Fibroblast of lung (primary cell): Measurements from ENCODE around the gene PRX. TPM values are rescaled to one million over a fixed set of nuclear protein-coding genes. Genes with fewer than 3 reads are reported as not detected.

ENCODE experiments used
- DNase-seq, 2 donors: peaks; one replicate each; pipeline versions ENCODE4 v3.0.0 to v3.0.0-alpha.2; 2010; ENCODE audit warnings: low read depth in 2 of 2
- H2AFZ ChIP-seq: 2 replicates; pipeline ENCODE4 v1.5.1; 2012; ENCODE audit warnings: low read length, control low read depth, inconsistent platforms
- H3K27ac ChIP-seq: 2 replicates; pipeline ENCODE4 v1.5.1; 2011; ENCODE audit warnings: low read length, control low read depth; ENCODE audit not compliant: insufficient read depth
- H3K27me3 ChIP-seq: 2 replicates; pipeline ENCODE4 v1.5.1; 2011; ENCODE audit warnings: mild to moderate bottlenecking, low read length; ENCODE audit not compliant: control insufficient read depth, insufficient read depth
- H3K36me3 ChIP-seq: 2 replicates; pipeline ENCODE4 v1.5.1; 2011; ENCODE audit warnings: low read length; ENCODE audit not compliant: control insufficient read depth, insufficient read depth
- H3K4me1 ChIP-seq: 2 replicates; pipeline ENCODE4 v1.5.1; 2011; ENCODE audit warnings: low read length; ENCODE audit not compliant: control insufficient read depth, insufficient read depth; ENCODE audit errors: extremely low read depth
- H3K4me2 ChIP-seq: 2 replicates; pipeline ENCODE4 v1.5.1; 2011; ENCODE audit warnings: low read length, control low read depth; ENCODE audit not compliant: insufficient read depth; ENCODE audit errors: extremely low read depth
- H3K4me3 ChIP-seq, 4 experiments: fragments of 200-600 bp in 1 of 4; sonication (generic) in 1 of 4; replicated peaks in 1 of 4; 2 replicates each; pipeline ENCODE4 v1.5.1; 2011 to 2016; ENCODE audit warnings: low read length in 4 of 4, low read depth in 3 of 4, mild to moderate bottlenecking in 3 of 4, control low read depth in 2 of 4, inconsistent platforms in 1 of 4, mixed read lengths in 1 of 4; ENCODE audit not compliant: insufficient read depth in 1 of 4; ENCODE audit errors: control extremely low read depth in 1 of 4
- H3K79me2 ChIP-seq: 2 replicates; pipeline ENCODE4 v1.5.1; 2012; ENCODE audit warnings: mild to moderate bottlenecking, low read length, inconsistent platforms; ENCODE audit not compliant: control insufficient read depth, insufficient read depth
- H3K9ac ChIP-seq: 2 replicates; pipeline ENCODE4 v1.5.1; 2011; ENCODE audit warnings: mild to moderate bottlenecking, low read length, control low read depth; ENCODE audit not compliant: insufficient read depth
- H3K9me3 ChIP-seq: 2 replicates; pipeline ENCODE4 v1.5.1; 2012; ENCODE audit warnings: low read depth, low read length; ENCODE audit not compliant: control insufficient read depth, insufficient read depth
- H4K20me1 ChIP-seq: 2 replicates; pipeline ENCODE4 v1.5.1; 2011; ENCODE audit warnings: low read length; ENCODE audit not compliant: control insufficient read depth, insufficient read depth; ENCODE audit errors: extremely low read depth
- CTCF ChIP-seq, 2 donors: IDR thresholded peaks in 1 of 2; conservative IDR thresholded peaks in 1 of 2; 1 replicate in 1 of 2; 2 replicates in 1 of 2; pipeline ENCODE4 v1.5.1; 2011 to 2012; ENCODE audit warnings: low read length in 2 of 2, control low read depth in 1 of 2, inconsistent platforms in 1 of 2, low read depth in 1 of 2, mild to moderate bottlenecking in 1 of 2
- EZH2 ChIP-seq: IDR thresholded peaks from 2 replicates; pipeline ENCODE4 v1.5.1; 2012; ENCODE audit warnings: low read length, control low read depth, mild to moderate bottlenecking; ENCODE audit errors: missing control alignments
- polyA plus RNA-seq, 2 donors: library from polyadenylated mRNA; depleted of rRNA in 1 of 2; stranded (reverse) in 1 of 2; unstranded in 1 of 2; fragments of >200 nt; gene quantifications; 2 replicates each; pipeline ENCODE4 v1.2.1, GENCODE V29; 2011 to 2012; ENCODE audit warnings: missing spikeins in 1 of 2
- total RNA-seq: library from RNA; depleted of rRNA; stranded (reverse); fragments of >200 nt; gene quantifications from 2 replicates; pipeline ENCODE4 v1.2.1, GENCODE V29; 2014

Gene PRX
- total and polyA plus RNA-seq, 2 donors (not counting 1 experiment from before 2014, with no cell fraction given) = 0.91 to 3.6 TPM

GRCh38 chr19:40412866-40413265 lies 312 bp downstream of the PRX start:
- H3K79me2 ChIP-seq = no peaks in the 10 kb centered on the region
- no peak overlapping the region for H3K4me3 ChIP-seq
- TF ChIP-seq CTCF (conservative IDR thresholded peaks at IDR 0.05 in 1 of 2, IDR thresholded peaks at IDR 0.05 in 1 of 2; ENCODE audit: low read depth in 1 of 2, low read length in 2 of 2) (no peak), EZH2 (no peak)
- no peak overlapping the region for H3K4me2 ChIP-seq
- no peaks in the 10 kb centered on the region for H3K27me3 ChIP-seq
- no peak overlapping the region for H3K9ac ChIP-seq
- no peak overlapping the region for H2AFZ ChIP-seq
- peaks cover 6% of the 10 kb centered on the region for H3K4me1 ChIP-seq
- H3K27ac ChIP-seq = no peak overlapping the region
- H3K9me3 ChIP-seq = no peaks in the 10 kb centered on the region
- no peak for DNase-seq
- H3K36me3 ChIP-seq = no peaks in the 10 kb centered on the region
- H4K20me1 ChIP-seq = no peaks in the 10 kb centered on the region

GRCh38 chr19:40411958-40412499 lies 1.1 kb downstream of the PRX start:
- H3K9ac ChIP-seq = no peak overlapping the region

GRCh38 chr19:40411125-40411842 lies 1.9 kb downstream of the PRX start:
- no peak for DNase-seq
- no peaks in the 10 kb centered on the region for H3K36me3 ChIP-seq
- H3K79me2 ChIP-seq = no peaks in the 10 kb centered on the region
- H3K4me2 ChIP-seq = no peak overlapping the region
- H2AFZ ChIP-seq = no peak overlapping the region
- no peak overlapping the region for H3K4me3 ChIP-seq
- H3K9ac ChIP-seq = no peak overlapping the region
- H3K9me3 ChIP-seq = no peaks in the 10 kb centered on the region
- no peak for TF ChIP-seq CTCF (conservative IDR thresholded peaks at IDR 0.05 in 1 of 2, IDR thresholded peaks at IDR 0.05 in 1 of 2; ENCODE audit: low read depth in 1 of 2, low read length in 2 of 2)
- no peak for TF ChIP-seq EZH2
- H3K27ac ChIP-seq = no peak overlapping the region
- H3K27me3 ChIP-seq = no peaks in the 10 kb centered on the region
- H3K4me1 ChIP-seq = no peaks in the 10 kb centered on the region
- H4K20me1 ChIP-seq = no peaks in the 10 kb centered on the region

More at GRCh38 chr19:40411958-40412499, 1.1 kb downstream of the PRX start:
- H4K20me1 ChIP-seq = no peaks in the 10 kb centered on the region
- H3K27ac ChIP-seq = no peak overlapping the region
- TF ChIP-seq CTCF (conservative IDR thresholded peaks at IDR 0.05 in 1 of 2, IDR thresholded peaks at IDR 0.05 in 1 of 2; ENCODE audit: low read depth in 1 of 2, low read length in 2 of 2) (no peak), EZH2 (no peak)
- H3K9me3 ChIP-seq = no peaks in the 10 kb centered on the region
- H3K27me3 ChIP-seq = no peaks in the 10 kb centered on the region
- no peak for DNase-seq
- no peaks in the 10 kb centered on the region for H3K79me2 ChIP-seq
- no peak overlapping the region for H3K4me3 ChIP-seq
- H3K4me2 ChIP-seq = no peak overlapping the region
- no peaks in the 10 kb centered on the region for H3K36me3 ChIP-seq
- peaks cover 2% of the 10 kb centered on the region for H3K4me1 ChIP-seq
- no peak overlapping the region for H2AFZ ChIP-seq
